SIG-M5 treated with dmso at 0.1 percent for 504 hours (cell line): ENCODE results near the gene CYS1.

Source experiments
- DNase-seq: peaks from one replicate; lab custom pipeline; 2025; ENCODE audit not compliant: unreplicated experiment; lab: John Stamatoyannopoulos, UW

The CYS1 gene

DNA sequence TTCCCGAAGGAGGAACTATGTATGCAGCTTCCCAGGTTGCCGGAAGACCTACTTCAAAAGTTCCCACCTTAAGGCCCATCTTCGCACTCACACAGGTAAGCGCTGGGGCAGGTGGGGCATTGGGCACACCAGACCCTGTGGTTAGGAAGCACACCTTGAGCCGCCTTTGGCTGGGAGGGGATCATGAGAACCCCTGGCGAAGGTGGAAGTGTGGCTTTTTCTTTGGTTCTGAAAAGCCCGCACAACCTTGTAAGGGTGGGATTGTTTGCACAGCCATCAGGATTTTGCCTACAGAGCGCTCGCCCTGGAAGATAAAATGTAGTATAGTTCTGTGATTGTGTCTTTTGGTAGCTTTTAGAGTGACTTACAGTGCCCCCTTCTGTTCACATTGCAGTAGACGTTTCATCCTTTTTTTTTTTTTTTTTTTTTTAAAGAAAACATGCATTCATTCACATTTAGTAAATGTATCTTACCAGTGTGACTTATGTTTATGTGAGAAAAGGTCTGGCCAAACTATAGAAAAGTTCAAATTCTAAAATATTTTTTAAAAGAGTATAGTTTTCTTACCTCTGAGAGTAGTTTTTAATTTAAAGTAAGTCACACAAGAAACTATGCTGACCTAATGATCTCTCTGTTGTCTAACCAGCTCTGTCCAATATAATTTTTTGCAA is 31.6 kb downstream of the CYS1 start:
- peak; percentile 79 for DNase-seq

- DNase-seq: no peak
These were observed 32.4 kb downstream of the CYS1 start for GRCh38 chr2:10047616-10048500.

GRCh38 chr2:10046931-10047330 is 33.3 kb downstream of the CYS1 start:
- no peak for DNase-seq

- no peak for DNase-seq
These were observed 34.5 kb downstream of the CYS1 start for GRCh38 chr2:10045561-10046355.

- DNase-seq: peak; percentile 79
These were observed 36.2 kb downstream of the CYS1 start for GRCh38 chr2:10043906-10044601.

DNA sequence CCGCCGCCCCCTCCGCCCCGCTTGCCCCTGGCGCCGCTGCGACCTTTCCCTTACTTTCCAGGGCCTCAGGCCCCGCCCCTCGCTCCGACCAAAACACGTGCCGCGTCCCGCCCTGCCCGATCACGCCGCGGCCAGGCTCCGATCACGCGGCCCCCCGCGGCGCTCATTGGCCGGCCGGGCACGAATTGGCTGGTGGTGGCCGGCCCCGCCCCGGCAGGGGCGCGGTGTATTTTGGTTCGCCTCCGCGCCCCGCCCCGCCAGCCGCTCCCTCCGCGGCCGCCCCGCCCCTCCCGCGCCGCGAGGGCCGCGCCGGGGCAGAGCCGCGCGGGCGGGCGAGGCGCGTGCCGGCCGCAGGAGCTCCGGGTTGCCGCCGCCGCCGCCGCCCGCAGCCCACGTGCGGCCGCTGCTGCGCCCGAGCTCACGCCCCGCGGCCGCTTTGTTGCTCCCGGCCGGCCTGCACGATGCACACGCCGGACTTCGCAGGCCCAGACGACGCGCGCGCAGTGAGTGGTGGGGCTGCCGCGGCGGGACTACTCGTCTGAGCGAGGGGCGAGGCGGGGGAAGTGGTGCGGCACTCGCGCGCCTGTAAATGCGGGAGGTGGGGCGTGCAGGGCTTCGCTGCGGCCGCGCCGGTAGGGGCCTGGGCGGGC is 36.8 kb downstream of the CYS1 start, which contains the start of gene KLF11:
TSS of gene KLF11 (plus strand) at position 295 of the 650 bp plus-strand sequence. CDS start at position 462, 167 bp downstream.
- peak; percentile 58 for DNase-seq

GRCh38 chr2:10042301-10043161 is 37.7 kb downstream of the CYS1 start:
- no peak for DNase-seq

GRCh38 chr2:10041711-10042110 is 38.5 kb downstream of the CYS1 start:
- DNase-seq: no peak

DNA sequence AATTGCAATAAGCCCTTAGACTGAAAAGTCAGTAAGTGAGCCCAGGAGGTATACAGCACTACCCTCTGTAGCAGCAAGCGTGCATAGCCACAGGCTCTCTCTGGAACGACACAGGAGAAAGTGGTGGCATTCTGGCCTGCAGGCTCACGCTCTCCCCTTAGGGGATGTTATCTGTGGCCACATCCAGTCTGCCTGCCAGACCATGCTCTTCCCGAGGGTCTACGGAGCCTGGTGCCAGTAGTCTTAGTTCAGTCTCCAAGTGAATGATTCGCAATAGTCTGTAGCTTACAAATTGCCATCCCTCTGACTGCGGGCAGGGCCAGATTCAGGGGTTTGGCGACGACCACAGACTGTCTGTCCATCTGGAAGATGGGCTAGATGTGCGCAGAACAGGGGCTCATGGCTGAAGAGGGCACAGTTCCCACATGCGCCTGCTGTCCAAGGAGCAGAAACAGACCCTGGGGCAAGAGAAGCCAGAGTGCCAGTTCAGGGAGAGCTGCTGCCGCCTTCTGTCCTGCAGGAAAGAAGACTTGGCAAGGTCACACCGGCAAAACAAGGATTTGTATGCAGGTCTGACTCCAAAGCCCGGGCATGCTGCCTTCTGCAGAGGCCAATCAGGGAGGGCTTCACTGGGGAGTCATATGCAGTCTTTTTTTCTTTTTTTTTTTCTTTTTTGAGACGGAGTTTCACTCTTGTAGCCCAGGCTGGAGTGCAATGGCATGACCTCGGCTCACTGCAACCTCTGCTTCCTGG is 40.4 kb downstream of the CYS1 start:
- no peak for DNase-seq

DNA sequence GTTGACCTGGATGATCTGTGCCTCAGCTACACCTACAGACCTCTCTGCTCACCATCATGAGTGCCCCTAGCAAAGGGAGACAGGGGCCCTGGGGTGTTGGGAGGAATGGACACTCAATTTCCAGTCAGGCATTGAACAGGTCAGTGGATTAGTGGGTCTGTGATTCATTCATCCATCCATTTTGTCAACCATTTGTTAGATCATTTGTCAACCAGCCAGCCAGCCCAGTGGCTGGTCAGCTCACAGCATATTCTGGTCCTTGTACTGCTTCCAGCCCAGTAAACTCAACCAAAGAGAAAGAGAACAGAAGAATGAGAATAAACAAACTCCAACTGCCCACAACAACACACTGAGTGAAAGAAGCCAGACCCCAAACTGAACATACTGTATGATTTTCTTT is 41.5 kb downstream of the CYS1 start:
- DNase-seq: no peak

- no peak for DNase-seq
These were observed 42.1 kb downstream of the CYS1 start for GRCh38 chr2:10038123-10038522.

- no peak for DNase-seq
These were observed 43.9 kb downstream of the CYS1 start for GRCh38 chr2:10036095-10036884.

- DNase-seq: no peak
These were observed 44.6 kb downstream of the CYS1 start for GRCh38 chr2:10035633-10036032.

DNA sequence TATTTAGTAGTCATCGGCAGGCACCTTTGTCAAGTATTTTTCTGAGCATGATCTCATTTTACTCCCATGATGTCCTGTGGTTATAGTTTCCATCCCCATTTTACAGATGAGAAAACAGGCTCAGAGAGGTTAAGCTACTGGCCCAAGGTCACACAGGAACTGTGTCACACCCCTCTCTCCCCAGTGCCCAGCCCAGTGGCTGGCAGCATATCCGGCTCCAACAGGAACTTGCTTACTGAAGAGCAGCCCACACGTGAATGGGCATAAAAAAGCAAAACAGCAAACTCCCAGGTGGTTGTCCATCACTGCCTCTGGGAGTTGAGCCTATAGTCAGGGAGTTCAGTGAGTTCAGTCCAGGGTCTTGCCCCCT is 45.2 kb downstream of the CYS1 start:
- DNase-seq: no peak

- DNase-seq: no peak
These were observed 45.7 kb downstream of the CYS1 start for GRCh38 chr2:10034333-10035052.

- DNase-seq: no peak
These were observed 46.8 kb downstream of the CYS1 start for GRCh38 chr2:10033251-10034006.

GRCh38 chr2:10032746-10033105 is 47.5 kb downstream of the CYS1 start:
- no peak for DNase-seq
